GM18511 (cell line): Measurements from ENCODE around the gene MX1.

ENCODE experiments used
- ATAC-seq: cut with Tn5 transposase; IDR thresholded peaks from one replicate; pipeline ENCODE4 v1.9.1; 2021; ENCODE audit warnings: mild to moderate bottlenecking, moderate library complexity; ENCODE audit not compliant: unreplicated experiment

Gene MX1

DNA sequence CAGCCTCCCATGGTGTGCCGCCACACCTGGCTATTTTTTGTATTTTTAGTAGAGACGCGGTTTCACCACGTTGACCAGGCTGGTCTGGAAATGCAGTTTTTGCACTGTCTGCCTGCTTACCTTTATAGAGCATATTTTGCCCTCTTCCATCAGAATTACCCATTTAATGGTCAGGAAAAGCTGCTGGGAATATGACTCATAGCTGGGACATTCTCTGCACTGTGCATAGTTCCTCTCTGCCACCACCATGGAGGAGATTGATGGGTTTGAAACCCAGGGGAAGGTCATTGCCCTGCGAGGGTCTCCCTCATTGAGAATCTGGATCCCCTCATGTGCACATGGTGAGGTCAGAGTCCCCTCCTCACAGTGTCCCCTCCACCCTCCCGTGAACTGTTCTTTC lies 32.1 kb downstream of the MX1 start:
- ATAC-seq: no peak

DNA sequence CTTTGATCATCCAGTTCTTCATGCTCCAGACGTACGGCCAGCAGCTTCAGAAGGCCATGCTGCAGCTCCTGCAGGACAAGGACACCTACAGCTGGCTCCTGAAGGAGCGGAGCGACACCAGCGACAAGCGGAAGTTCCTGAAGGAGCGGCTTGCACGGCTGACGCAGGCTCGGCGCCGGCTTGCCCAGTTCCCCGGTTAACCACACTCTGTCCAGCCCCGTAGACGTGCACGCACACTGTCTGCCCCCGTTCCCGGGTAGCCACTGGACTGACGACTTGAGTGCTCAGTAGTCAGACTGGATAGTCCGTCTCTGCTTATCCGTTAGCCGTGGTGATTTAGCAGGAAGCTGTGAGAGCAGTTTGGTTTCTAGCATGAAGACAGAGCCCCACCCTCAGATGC lies 32.5 kb downstream of the MX1 start:
- ATAC-seq: no peak

DNA sequence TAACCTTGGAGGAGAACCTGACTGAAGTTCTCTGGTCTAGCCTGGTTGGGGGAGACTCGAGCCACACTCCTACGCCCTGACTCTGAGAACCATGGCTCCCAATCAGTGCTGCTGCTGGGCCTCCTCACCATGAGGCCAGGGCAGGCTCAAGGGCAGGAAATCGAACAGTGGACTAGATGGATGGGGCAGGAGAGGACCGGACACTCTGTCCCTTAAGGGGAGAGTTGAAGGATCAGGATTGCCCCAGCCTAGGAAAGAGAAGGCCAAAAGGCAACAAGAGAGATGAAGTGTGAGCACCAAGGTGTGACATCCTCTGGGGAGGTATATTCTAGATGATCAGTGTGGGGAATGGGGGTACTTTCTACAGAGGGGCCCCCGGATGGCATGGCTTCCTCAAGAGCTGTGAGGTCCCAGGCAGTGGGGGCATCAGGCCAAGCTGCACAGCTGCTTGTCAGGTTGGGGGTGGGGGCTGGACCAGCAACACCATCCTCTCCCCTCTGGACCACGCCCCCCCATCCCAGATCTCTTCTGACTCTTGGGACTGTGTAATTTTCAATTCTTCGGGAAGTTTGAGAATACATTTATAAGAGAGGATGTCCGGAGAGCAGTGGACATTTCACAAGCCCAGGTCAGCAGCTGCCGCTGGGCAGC lies 34.0 kb downstream of the MX1 start:
- ATAC-seq: no peak

GRCh38 chr21:41460578-41461527 lies 34.8 kb downstream of the MX1 start:
- no peak for ATAC-seq

- peak; percentile 51 for ATAC-seq
These were observed 39.2 kb downstream of the MX1 start for GRCh38 chr21:41465176-41465781.

GRCh38 chr21:41466024-41466820 lies 40.2 kb downstream of the MX1 start:
- ATAC-seq: no peak

DNA sequence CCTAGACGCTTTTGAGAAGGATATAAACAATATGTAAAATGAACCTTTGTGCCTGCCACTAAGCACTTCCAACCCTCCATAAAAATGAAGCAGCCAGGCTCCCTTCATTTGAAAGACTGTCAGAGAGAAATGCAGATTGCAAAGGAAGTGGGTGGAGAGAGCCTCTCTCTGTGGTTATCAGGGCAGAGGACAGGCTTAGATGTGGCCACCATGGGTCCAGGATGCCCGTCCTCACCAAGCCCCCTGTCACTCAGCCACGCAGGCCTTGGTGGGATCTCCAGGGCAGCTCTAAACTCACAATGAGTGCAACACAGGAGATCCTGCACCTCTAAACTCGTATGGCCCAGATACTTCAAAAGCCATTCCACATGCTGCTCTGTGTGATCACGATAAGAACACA lies 44.0 kb downstream of the MX1 start:
- ATAC-seq: no peak

DNA sequence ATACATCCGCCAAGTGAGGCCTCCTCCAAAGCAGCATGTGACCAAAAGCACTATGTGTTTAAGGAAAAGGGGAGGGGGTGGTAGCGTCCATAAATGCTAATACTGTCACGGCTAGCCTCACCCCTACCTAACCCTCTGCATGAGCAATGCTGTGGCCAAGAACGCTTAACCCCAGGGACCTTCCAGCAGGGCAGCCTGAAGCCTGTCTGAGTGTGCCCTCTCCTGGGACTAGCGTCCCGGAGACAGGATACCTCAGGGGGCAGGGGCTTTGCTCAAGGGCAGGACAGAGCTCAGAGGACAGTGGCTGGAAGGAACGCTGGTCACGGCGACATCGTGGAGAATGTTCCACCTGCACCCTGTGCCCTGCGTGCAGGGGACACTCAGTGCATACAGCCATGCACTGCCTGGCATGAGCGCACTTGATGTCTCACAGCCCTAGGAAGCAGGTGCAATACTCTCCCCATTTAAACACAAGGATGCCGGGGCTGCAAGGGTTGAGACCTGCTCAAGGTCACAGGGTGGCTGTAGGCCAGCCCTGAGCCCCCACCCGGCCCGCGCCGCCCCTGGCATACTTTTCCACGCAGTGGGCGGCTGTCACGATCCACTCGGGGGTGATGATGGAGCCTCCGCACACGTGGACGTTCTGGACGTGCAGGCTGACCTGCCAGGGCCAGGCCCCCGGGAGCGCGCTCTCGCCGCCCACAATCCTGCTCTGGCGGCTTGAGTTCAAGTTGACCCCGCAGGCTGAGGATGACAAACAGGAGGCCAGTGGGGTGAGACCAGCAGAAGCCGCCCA lies 46.9 kb downstream of the MX1 start:
- ATAC-seq: no peak

DNA sequence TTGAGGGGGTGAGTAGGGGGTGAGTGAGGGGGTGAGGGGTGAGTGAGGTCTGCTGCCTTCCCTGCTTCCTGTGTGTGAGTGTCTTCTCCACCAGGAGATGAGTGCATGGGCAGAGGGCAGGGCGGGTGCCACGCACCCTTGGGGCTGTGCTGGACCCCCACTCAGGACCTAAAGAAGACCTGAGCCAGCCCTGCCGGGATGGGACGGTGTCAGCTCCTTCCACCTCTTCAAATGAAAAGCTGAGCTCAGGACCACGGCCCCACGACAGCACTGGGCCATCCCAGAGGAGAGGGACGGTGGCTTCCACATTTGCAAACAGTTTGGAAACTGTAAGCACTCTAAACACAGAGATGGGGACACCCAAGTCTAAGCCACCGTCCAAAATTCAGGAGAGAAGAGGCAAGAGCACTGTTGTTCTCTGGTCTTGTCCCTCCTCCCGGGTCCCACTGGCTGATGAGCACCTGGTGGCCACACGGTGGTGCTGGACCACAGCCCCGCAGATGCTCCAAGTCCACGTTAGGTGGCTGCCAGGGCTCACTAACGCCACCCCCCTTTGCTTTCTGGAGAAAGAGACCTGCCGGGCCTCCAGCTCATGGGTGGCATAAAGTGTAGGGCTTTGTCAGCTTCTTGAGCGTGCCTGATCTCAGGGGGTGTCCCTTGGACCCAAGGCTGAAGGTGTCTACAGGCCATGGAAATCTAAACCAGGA lies 49.8 kb downstream of the MX1 start:
- ATAC-seq: no peak

DNA sequence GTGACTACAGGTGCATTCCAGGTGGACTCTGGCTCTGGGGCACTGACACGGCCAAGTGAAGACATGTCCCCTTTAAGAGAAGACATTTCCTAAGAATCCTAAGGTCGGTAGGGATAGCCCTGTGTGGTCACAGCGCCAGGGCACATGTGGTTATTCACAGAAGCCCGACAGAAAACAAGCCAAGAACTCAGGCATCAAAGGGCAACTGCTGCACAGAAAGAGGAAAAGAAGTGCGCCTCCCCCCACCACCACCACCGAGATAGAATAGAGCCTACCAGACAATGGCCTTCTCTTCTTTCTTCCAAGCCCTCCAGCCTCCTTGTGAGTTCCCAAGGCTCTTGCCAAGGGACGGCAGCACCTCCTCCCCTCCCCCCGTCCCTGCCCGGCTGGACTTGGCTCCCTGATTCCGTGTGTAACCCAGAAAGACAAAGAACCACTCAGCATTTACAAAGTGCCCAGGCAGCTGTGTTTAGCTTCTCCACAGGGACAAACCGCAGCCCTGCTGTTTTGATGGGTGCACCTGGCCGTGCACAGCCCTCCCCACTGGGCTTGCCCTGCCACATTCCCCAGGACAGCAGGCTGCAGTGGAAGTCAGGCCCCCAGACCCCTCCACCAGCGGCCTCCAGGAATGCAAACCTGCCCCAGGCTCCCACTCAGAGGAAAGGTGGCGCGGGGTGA lies 51.7 kb downstream of the MX1 start:
- no peak for ATAC-seq

DNA sequence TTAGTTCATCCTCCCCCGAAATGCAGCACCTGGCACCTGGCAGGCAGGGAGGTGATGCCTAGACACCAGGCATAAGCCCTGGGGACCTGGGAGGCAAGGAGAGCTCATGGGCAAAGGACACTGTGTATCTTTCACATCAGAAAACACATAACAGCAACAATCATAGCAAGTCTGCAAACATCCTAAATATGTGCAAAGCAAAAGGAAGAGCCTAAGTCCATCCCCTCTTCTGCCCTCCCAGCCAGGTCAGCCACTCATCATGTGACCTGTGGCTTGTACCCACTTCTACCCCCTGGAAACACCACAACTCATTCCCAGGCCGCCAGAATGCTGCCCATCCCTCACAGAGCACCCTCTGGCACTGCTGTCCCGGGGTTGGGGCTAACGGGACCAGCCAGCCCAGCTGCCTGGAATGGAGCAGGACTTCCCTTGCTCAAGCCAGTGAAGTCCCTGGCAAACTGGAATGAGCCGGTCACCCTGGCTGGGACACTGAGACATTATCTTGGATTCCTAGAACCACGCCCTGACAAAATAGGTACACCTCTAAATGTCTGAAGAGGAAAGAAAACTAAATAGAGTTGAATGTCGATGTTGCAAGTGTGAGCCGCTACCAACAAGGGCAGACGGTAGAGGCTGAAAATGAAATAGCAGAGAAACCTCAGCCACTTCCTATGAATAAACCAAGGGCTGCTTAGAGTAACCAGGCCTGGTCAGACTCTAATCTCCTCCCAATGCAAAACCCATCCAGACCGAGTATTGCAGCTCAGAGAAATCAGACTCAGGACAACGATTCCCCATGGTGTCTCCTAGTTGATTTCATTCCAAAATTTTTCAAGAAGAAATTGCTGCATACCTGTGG lies 52.5 kb downstream of the MX1 start:
- no peak for ATAC-seq

DNA sequence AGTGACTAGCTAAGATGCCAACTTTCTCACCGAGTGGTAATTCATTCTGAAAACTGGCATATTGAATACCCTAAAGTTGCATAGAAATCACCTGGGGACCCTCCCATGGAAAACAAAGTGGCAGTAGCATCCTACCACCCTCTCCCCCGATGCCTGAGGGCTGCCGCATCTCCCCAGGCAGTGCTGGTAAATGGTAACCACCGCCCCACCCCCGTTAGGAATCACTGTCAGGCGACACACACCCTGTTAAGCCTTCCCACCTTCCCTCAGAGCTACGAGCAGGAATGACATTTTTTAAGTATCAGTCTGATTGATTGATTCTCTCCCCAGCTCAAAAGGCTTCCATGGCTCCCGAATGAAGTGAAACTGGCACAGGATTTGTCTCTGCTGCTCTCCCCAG lies 53.6 kb downstream of the MX1 start:
- ATAC-seq: no peak

GRCh38 chr21:41480086-41480690 lies 54.1 kb downstream of the MX1 start:
- no peak for ATAC-seq

DNA sequence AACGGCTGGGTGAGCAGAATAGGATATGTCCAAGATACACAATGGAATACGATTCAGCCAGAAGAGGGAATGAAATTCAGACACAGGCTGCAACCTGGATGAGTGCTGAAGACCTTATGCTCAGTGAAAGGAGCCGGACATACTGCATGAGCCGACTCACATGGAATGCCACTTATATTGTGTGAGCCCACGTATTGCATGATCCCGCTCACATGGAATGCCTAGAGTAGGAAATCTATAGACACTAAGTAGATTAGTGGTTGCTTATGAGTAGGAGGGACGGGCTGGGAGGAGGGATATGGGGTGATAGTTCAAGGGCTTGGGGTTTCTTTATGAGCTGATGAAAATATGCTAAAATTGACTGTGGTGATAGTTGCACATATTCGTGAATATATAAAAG lies 55.2 kb downstream of the MX1 start:
- no peak for ATAC-seq

- ATAC-seq: no peak
These were observed 56.3 kb downstream of the MX1 start for GRCh38 chr21:41482301-41482700.

DNA sequence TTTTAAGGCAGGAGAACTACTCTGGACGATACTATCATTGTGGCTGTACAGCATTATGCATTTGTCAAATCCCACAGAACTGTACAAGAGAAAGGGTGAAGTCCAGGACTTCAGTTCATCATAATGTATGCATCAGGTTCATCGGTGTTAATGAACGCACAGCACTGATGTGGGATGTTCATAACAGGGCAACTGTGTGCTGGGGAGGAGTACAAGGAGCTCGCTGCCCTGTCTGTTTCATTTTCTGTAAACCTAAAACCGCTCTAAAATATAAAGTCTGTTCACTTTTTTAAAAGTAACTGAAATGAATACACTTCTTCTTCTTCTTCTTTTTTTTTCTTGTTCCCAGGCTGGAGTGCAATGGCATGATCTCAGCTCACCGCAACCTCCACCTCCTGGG lies 56.9 kb downstream of the MX1 start:
- no peak for ATAC-seq

GRCh38 chr21:41483415-41483814 lies 57.4 kb downstream of the MX1 start:
- no peak for ATAC-seq

DNA sequence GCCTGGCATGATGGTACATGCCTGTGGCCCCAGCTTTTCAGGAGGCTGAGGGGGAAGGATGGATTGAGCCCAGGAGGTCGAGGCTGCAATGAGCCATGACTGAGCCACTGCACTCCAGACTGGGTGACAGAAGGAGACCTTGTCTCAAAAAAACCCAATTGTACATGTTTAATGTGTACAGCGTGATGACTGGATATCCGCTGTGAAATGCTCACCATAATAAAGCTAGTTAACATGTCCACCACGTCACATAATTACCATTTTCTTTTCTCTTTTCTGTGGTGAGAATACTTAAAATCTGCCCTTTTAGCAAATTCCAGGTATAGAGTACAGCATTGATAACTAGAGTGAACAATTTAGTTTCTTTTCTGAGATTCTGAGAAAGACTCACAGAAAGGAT lies 57.9 kb downstream of the MX1 start:
- no peak for ATAC-seq
